PC-9 (cell line): ENCODE data around the gene ELL2. TPM values are rescaled to one million over a fixed set of nuclear protein-coding genes. Genes with fewer than 3 reads are reported as not detected.
"Not testable (repeated sequence)": the region's sequence is repeated elsewhere in the genome, so short reads cannot be mapped to it uniquely, and the experiment has no call there.

Experiments used
- BruUV-seq: library from RNA; stranded (reverse); fragments of 400-500 nt; replicated peaks from 2 replicates; lab custom pipeline; 2021; lab: Mats Ljungman, UMichigan
- CTCF ChIA-PET: fragments of 300-600 bp; sonication (Branson Sonifier 250); formaldehyde crosslinking; loops from one replicate; lab custom pipeline; 2022; ENCODE audit warnings: antibody characterized with exemption; lab: Charles Lee
- POLR2A ChIA-PET: fragments of 300-600 bp; sonication (Branson Sonifier 250); formaldehyde crosslinking; loops from one replicate; lab custom pipeline; 2022; ENCODE audit warnings: antibody characterized with exemption; ENCODE audit not compliant: unreplicated experiment; lab: Charles Lee
- DNase-seq, 2 experiments: peaks; one replicate each; pipeline versions ENCODE4 v3.0.0 to v3.0.0-alpha.2; 2015 to 2022; ENCODE audit warnings: mixed read lengths in 1 of 2
- H2AFZ ChIP-seq: fragments of 200-600 bp; sonication (generic); 2 replicates; pipeline ENCODE4 v1.8.1; 2017; ENCODE audit warnings: antibody characterized with exemption
- H3F3A ChIP-seq: fragments of 200-600 bp; sonication (generic); 2 replicates; pipeline ENCODE4 v1.8.1; 2017; ENCODE audit warnings: antibody characterized with exemption, mild to moderate bottlenecking, low read depth; ENCODE audit not compliant: insufficient read depth
- H3K27ac ChIP-seq: fragments of 200-600 bp; sonication (generic); 2 replicates; pipeline ENCODE4 v1.6.1; 2016; ENCODE audit warnings: mixed run types
- H3K27me3 ChIP-seq: fragments of 200-600 bp; sonication (generic); 2 replicates; pipeline ENCODE4 v1.6.1; 2016; ENCODE audit warnings: low read depth, mixed run types; ENCODE audit not compliant: insufficient read depth
- H3K36me3 ChIP-seq: fragments of 200-600 bp; sonication (generic); 2 replicates; pipeline ENCODE4 v1.6.1; 2016; ENCODE audit warnings: low read depth, mixed run types
- H3K4me1 ChIP-seq: fragments of 200-600 bp; sonication (generic); replicated peaks from 2 replicates; pipeline ENCODE4 v1.6.1; 2016; ENCODE audit warnings: mixed run types; ENCODE audit not compliant: insufficient read depth
- H3K4me2 ChIP-seq: fragments of 200-600 bp; sonication (generic); 2 replicates; pipeline ENCODE4 v1.6.1; 2017; ENCODE audit warnings: mixed run types
- H3K4me3 ChIP-seq: fragments of 200-600 bp; sonication (generic); 2 replicates; pipeline ENCODE4 v1.6.1; 2016; ENCODE audit warnings: mixed run types
- H3K79me2 ChIP-seq: fragments of 200-600 bp; sonication (generic); 2 replicates; pipeline ENCODE4 v1.6.1; 2017; ENCODE audit warnings: low read depth, mixed run types
- H3K9me2 ChIP-seq: fragments of 200-600 bp; sonication (generic); 2 replicates; pipeline ENCODE4 v1.8.1; 2017; ENCODE audit warnings: mild to moderate bottlenecking; ENCODE audit not compliant: insufficient read depth
- H3K9me3 ChIP-seq: fragments of 200-600 bp; sonication (generic); 2 replicates; pipeline ENCODE4 v1.8.1; 2016; ENCODE audit warnings: low read depth; ENCODE audit not compliant: insufficient read depth
- H4K20me1 ChIP-seq: fragments of 200-600 bp; sonication (generic); 2 replicates; pipeline ENCODE4 v1.8.1; 2017; ENCODE audit not compliant: insufficient read depth
- EZH2 ChIP-seq: fragments of 200-600 bp; sonication (generic); IDR thresholded peaks from 2 replicates; pipeline ENCODE4 v1.8.0; 2017; ENCODE audit warnings: antibody characterized with exemption, low read depth
- intact Hi-C: fragments of 100-400 bp; cut with micrococcal nuclease; formaldehyde crosslinking; loops from one replicate; pipeline ENCODE4 v1.10.0; 2022; ENCODE audit not compliant: unreplicated experiment
- total RNA-seq: library from RNA; stranded (reverse); gene quantifications from 2 replicates; pipeline ENCODE4 v1.2.3, GENCODE V29; 2021
- TF ChIP-seq, protein P1 (sequence below): fragments of 200-600 bp; sonication (generic); conservative IDR thresholded peaks from 2 replicates; pipeline ENCODE4 v1.6.1; 2017; ENCODE audit warnings: mixed run types, antibody characterized with exemption, mild to moderate bottlenecking, moderate library complexity

The ELL2 gene
- total RNA-seq, 1 experiment from 2014 or later, result 25.5 TPM

- no peak overlapping the region for H3K27ac ChIP-seq
- no peaks in the 10 kb centered on the region for H3K36me3 ChIP-seq
- H3K79me2 ChIP-seq, result no peaks in the 10 kb centered on the region
- peaks cover 54% of the 10 kb centered on the region for H3K4me1 ChIP-seq
- ChIA-PET CTCF (no interaction called here), POLR2A (no interaction called here)
- no peaks in the 10 kb centered on the region; the same call in 1 of the 2 replicates for H3K9me3 ChIP-seq
- intact Hi-C loops, result loop anchor here (5.0 kb wide), 1 partner anchor 126 kb away; no protein-coding TSS in a partner anchor
- no peak for DNase-seq
- H2AFZ ChIP-seq, result no peak overlapping the region
- H3K4me2 ChIP-seq, result no peak overlapping the region
- no peak overlapping the region for H3K4me3 ChIP-seq
- no peak for TF ChIP-seq EZH2
- TF ChIP-seq, protein P1, sequence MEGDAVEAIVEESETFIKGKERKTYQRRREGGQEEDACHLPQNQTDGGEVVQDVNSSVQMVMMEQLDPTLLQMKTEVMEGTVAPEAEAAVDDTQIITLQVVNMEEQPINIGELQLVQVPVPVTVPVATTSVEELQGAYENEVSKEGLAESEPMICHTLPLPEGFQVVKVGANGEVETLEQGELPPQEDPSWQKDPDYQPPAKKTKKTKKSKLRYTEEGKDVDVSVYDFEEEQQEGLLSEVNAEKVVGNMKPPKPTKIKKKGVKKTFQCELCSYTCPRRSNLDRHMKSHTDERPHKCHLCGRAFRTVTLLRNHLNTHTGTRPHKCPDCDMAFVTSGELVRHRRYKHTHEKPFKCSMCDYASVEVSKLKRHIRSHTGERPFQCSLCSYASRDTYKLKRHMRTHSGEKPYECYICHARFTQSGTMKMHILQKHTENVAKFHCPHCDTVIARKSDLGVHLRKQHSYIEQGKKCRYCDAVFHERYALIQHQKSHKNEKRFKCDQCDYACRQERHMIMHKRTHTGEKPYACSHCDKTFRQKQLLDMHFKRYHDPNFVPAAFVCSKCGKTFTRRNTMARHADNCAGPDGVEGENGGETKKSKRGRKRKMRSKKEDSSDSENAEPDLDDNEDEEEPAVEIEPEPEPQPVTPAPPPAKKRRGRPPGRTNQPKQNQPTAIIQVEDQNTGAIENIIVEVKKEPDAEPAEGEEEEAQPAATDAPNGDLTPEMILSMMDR, result no peak
- BruUV-seq, result no TSS peak
- H4K20me1 ChIP-seq, result no peaks in the 10 kb centered on the region
- H3K27me3 ChIP-seq, result no peaks in the 10 kb centered on the region
- H3F3A ChIP-seq, result peaks cover 15% of the 10 kb centered on the region; the same call in 1 of the 2 replicates
- H3K9me2 ChIP-seq, result no peaks in the 10 kb centered on the region
Observed at GRCh38 chr5:95838001-95838520, 123.6 kb downstream of the ELL2 start.

GRCh38 chr5:95837492-95837891, 124.2 kb downstream of the ELL2 start:
- Histone ChIP-seq H2AFZ (no peak overlapping the region), H3K4me1 (peaks cover 54% of the 10 kb centered on the region), H3K9me2 (no peaks in the 10 kb centered on the region), H3K27ac (no peak overlapping the region), H3K27me3 (no peaks in the 10 kb centered on the region), H3K4me3 (no peak overlapping the region), H3K36me3 (no peaks in the 10 kb centered on the region), H3K9me3 (no peaks in the 10 kb centered on the region; the same call in 1 of the 2 replicates), H3F3A (peaks cover 15% of the 10 kb centered on the region; the same call in 1 of the 2 replicates), H4K20me1 (no peaks in the 10 kb centered on the region), H3K79me2 (no peaks in the 10 kb centered on the region), H3K4me2 (no peak overlapping the region)
- intact Hi-C loops, result loop anchor here (5.0 kb wide), 1 partner anchor 125 kb away; no protein-coding TSS in a partner anchor
- POLR2A ChIA-PET, result no interaction called here
- CTCF ChIA-PET, result no interaction called here
- DNase-seq, result no peak
- no TSS peak for BruUV-seq
- TF ChIP-seq, protein P1, result no peak
- TF ChIP-seq EZH2, result no peak

- peaks cover 49% of the 10 kb centered on the region for H3K4me1 ChIP-seq
- not testable (repeated sequence) for H3K36me3 ChIP-seq, H2AFZ ChIP-seq, H3K79me2 ChIP-seq, H3K9me3 ChIP-seq, DNase-seq, H3K4me3 ChIP-seq, H4K20me1 ChIP-seq, H3K9me2 ChIP-seq, H3K27me3 ChIP-seq, BruUV-seq
- ChIA-PET CTCF (interaction anchor here (1.3 kb wide), 1 partner anchor 13 kb away, joined by 4 read pairs; no protein-coding TSS in a partner anchor), POLR2A (interaction anchor here (0.5 to 0.6 kb wide), 2 partner anchors 58 to 307 kb away, joined by 8 to 10 read pairs; no protein-coding TSS in a partner anchor)
- H3F3A ChIP-seq, result peaks cover 15% of the 10 kb centered on the region; the same call in 1 of the 2 replicates
- peak overlapping the region; percentile 54 for H3K27ac ChIP-seq
- H3K4me2 ChIP-seq, result peak overlapping the region; percentile 90; the same call in 1 of the 2 replicates
- intact Hi-C loops, result loop anchor here (5.0 kb wide), 1 partner anchor 125 kb away; no protein-coding TSS in a partner anchor
Observed at GRCh38 chr5:95836971-95837370, 124.7 kb downstream of the ELL2 start.
